Stimulated activated CD8-positive, alpha-beta memory T cell treated with anti-CD3 and anti-CD28 coated beads, Interleukin-4, amount 100 ng/mL, for 4 hours (primary cell): Measurements from ENCODE around the gene ADM5.
"Not testable (repeated sequence)": the region's sequence is repeated elsewhere in the genome, so short reads cannot be mapped to it uniquely, and the experiment has no call there.

ENCODE experiments used
- DNase-seq, 2 donors: peaks; one replicate each; pipeline ENCODE4 v3.0.0-alpha.2; 2020; ENCODE audit warnings: low read depth in 2 of 2, low spot score in 1 of 2

ADM5 gene

GRCh38 chr19:49699364-49699763 is 10.0 kb downstream of the ADM5 start:
- no peak for DNase-seq

GRCh38 chr19:49700563-49700962 is 11.2 kb downstream of the ADM5 start:
- no peak for DNase-seq

- DNase-seq, result no peak
Measured at GRCh38 chr19:49701271-49701786, 11.9 kb downstream of the ADM5 start.

GRCh38 chr19:49704888-49705642 is 15.7 kb downstream of the ADM5 start:
- DNase-seq, result no peak

- DNase-seq, result no peak
Measured at GRCh38 chr19:49705919-49706318, 16.5 kb downstream of the ADM5 start.

GRCh38 chr19:49710372-49710951 is 21.1 kb downstream of the ADM5 start:
- no peak for DNase-seq

GRCh38 chr19:49712397-49712859 is 23.0 kb downstream of the ADM5 start:
- DNase-seq, result no peak

- DNase-seq, result no peak
Measured at GRCh38 chr19:49713236-49713845, 23.9 kb downstream of the ADM5 start.

GRCh38 chr19:49716154-49716553 is 26.8 kb downstream of the ADM5 start:
- DNase-seq, result no peak

GRCh38 chr19:49718511-49718910 is 29.1 kb downstream of the ADM5 start:
- DNase-seq, result no peak

- DNase-seq, result no peak
Measured at GRCh38 chr19:49718991-49719390, 29.6 kb downstream of the ADM5 start.

- DNase-seq, result not testable (repeated sequence)
Measured at GRCh38 chr19:49719420-49719819, 30.0 kb downstream of the ADM5 start.

GRCh38 chr19:49727217-49728030 is 38.0 kb downstream of the ADM5 start:
- DNase-seq, result no peak

- DNase-seq, result no peak
Measured at GRCh38 chr19:49730166-49730565, 40.8 kb downstream of the ADM5 start.

- DNase-seq, result no peak
Measured at GRCh38 chr19:49738268-49738667, 48.9 kb downstream of the ADM5 start.

- no peak for DNase-seq
Measured at GRCh38 chr19:49739098-49739497, 49.7 kb downstream of the ADM5 start.

GRCh38 chr19:49739933-49740332 is 50.5 kb downstream of the ADM5 start:
- no peak for DNase-seq
